Inferior parietal cortex (tissue), 1 donor: ENCODE measurements around the gene TGFBR3L.
"Not testable (repeated sequence)": the region's sequence is repeated elsewhere in the genome, so short reads cannot be mapped to it uniquely, and the experiment has no call there.

Source experiments
- DNase-seq: peaks from one replicate; pipeline ENCODE4 v3.0.0-alpha.2; 2016; ENCODE audit errors: extremely low spot score

TGFBR3L gene

DNA sequence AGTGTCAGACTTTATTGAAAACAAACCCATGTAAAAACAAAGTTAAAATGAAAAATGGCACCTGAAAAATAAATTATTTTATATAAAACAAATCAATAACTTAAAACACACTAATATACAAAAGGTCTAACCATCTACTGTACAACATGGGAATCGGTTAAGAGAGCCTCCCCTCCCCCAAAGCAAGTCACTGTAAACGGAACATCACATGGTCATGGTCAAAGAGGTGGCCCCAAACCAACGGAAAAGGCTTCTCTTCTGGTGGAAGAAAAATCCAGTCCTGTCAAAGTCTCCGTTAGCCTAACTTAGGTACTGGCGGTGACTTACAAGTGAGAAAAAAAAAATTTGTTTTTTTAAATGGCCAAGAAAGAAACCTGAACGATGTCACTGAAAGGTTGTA lies 44.6 kb downstream of the TGFBR3L start:
- no peak for DNase-seq

DNA sequence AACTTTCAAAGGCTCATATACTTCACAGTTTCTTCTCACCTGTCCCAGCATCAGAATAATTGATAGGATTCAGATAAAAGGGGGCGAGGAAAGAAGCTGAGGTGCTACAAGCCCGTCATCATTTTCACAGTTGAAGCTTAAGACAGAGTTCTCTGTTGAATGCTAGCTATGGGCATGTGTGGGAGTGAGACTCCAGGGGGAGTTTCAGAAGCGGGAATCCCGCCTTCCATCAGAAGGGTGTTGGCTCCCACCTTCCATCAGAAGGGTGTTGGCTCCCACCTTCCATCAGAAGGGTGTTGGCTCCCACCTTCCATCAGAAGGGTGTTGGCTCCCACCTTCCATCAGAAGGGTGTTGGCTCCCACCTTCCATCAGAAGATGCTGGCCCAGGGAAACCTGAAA lies 46.5 kb downstream of the TGFBR3L start:
- DNase-seq, result not testable (repeated sequence)

DNA sequence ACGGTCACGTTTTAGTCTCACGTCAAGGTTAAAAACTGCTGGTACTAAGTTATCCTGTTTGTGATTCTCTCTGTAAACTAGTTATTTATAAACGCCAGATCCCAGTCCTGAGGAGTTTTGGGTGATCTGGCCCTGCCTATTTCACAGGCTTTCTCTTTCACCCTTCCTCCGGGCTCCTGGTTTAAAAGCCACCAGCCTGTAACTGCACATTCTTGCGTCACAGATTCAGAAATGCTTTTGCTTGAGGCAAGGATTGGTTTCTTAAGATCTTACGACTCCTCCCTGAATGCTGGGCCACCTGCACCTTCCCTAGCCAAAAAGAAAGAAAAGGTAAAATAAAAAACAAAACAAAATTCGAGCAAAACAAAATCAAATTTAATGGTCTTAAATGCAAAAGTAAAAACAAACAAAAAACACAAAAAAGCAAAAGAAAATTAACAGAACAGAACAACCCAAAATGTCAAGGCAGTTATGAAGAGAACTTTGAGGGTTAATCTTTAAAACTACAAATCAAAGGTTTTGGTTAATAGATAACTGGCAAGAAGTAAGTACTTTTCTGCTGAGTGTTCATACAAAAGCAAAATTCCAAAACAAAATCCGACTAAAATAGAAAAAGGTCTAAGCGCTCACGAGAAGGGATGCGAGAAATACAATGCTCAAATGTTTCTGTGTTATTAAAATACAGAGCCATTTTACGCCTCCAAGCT lies 47.4 kb downstream of the TGFBR3L start:
- no peak for DNase-seq

DNA sequence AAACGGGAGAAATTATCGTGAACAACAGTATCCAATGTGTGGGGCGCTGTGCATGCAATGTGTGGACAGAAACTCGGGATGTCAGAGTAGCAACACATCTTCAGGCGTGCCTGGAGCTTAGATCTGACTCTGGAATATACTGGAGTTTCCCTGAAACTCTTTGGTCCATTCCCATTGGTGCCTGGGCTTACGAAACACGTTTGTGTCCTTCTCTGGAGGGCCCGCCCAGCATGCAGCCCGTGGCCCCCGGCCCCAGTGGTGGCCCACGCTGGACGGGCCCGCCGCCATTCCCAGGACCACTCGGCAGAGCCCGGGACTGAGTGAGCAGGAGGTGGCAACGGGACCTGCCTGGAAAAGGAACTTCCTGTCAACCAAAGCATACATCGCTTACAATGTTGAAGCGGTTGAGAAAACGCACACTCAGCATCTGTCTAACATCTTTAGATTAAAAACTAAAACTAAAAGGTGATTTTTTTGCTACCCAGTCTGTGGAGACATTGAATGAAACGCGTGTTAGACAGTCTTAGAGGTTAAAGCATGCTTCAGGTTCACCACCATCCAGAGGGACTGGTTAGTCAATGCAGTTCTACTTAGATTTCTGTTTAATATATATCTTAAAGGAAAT lies 48.1 kb downstream of the TGFBR3L start:
- no peak for DNase-seq

DNA sequence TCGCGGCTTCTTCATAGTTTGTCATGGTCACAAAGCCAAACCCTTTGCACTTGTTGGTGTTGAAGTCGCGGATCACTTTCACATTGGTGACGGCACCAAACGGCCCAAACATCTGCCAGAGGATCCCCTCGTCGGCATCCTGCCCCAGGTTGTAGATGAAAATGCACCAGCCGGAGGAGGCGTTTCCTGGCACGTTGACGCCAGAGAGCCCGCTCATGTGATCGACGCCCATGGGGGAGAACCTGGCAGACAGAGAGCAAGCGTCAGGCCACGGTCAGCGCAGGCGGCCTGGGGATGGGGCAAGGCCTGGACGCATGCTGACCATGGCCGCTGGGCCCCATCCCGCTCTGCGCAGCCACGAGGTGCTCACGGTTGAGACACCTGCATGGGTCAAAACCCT lies 48.9 kb downstream of the TGFBR3L start:
- DNase-seq, result no peak

DNA sequence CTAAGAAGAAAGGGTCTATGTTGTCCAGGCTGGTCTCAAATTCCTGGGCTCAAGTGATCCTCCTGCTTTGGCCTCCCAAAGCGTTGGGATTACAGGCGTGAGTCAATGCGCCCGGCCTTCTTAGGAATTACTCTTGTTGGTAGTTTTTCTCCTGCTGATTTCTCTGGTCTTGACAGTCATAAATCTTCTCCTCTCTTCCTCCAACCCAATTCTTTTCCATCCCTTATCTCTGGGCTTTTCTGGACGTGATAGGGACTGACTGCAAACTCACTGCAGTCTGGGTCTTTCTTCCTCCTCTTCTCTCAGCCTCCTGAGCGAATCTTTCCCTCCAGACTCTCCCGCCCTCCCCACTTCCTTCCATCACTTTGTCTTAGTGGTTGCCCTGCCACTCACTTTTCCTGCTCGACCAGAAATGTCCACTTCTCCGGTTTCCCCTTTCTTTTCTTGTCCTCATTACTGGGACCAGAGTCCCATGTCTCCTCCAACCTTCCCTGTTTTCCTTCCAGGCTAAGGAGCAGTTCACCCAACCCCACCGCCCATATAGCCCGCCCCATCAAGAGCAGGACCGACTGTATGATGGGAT lies 50.7 kb downstream of the TGFBR3L start:
- DNase-seq, result no peak

DNA sequence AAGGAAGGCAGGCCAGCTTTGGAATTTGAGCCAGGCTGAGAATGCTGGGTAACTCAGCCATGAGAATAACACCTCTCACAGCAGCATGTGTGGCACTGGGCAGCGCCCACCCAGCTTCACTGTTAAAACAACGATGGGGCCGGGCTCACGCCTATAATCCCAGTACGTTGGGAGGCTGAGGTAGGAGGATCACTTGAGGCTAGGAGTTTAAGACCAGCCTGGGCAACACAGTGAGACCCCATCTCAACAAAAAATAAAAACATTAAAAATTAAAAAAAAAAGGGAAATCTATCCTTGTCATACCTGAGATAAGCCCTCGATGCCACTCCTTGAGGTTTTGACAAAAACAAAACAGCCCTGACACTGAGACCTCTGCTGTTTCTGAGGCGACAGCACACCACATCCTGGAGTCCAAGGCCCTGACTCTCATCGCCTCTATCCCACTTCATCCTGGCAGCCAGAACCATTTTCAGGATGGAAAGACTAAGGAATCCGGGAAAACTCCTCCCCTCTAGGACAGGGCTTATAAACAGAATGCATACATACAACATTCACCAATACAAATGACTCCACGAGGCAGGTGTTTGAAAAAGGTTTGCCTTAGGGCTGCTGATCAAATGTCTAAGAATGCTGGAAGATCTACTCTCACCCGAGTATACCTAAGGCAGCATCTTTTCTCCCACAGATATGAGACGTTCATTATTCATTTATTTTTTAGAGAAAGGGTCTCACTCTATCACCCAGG lies 51.5 kb downstream of the TGFBR3L start:
- DNase-seq, result no peak

DNA sequence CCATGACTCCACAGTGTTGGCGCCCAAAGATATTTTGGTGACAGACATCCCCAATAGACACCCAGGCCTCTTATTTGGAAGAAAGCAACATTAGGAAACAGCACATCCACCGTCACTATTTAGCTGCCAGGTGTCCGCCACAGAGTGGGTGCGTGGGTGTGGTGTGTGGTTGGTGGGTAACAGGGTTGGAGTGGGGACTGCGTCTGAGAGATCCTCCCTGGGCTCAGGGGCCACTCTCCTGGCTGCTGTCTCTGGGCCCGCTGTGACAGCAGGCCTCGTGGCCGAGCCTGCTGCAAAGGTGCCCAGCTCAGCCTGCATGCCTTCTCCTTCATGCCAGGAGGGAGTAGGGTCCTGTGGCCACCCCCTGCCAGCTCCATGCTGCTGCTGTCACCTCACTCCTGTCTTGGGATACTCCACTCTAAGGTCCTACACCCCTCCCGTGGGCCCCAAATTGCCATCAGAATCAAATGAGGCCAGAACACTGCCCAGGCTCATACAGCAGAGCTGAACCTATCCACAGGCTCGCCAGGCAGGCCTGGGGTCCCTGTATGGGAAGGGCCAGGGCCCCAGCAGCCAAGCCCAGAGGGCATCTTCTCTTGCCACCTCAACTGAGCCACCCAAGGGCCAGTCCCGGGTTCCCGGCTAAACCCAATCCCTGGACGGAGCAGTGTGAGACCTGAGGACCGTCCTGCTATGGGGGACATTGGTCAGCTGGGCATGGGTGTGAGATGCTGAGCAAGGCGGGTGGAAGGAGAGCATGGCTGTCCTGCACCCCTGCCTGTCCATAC lies 53.6 kb downstream of the TGFBR3L start:
- DNase-seq, result no peak
